GM19193 (cell line): ENCODE measurements around the gene NRP2.

ENCODE experiments used
- POLR2A ChIP-seq: IDR thresholded peaks from 4 replicates; pipeline ENCODE4 v1.6.1; 2011; ENCODE audit not compliant: insufficient read depth, insufficient read length; ENCODE audit errors: extremely low read depth

Gene NRP2

GRCh38 chr2:205689820-205690219, 7.5 kb downstream of the NRP2 start:
- TF ChIP-seq POLR2A: no peak

- TF ChIP-seq POLR2A: no peak
Measured at GRCh38 chr2:205692104-205692503, 9.8 kb downstream of the NRP2 start.

DNA sequence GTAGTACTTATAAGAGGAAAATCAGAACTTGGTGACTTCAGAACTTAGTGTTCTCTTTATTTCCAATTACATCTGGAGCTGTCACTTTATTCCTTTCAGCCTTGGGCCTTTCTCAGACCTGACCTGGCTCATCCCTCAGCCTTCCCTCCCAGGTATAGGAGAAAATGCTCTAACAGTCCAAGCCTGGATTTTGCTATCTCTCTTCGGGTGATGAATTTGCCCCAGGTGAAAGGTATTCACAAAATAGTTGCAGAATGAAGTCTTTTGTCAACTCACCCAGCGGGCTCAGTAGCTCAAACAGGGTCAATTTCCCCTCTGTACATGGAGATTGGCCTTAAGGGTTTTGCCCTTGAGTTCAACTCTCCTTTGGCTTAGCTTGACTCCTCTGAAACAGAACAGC, 12.0 kb downstream of the NRP2 start:
- TF ChIP-seq POLR2A: no peak

DNA sequence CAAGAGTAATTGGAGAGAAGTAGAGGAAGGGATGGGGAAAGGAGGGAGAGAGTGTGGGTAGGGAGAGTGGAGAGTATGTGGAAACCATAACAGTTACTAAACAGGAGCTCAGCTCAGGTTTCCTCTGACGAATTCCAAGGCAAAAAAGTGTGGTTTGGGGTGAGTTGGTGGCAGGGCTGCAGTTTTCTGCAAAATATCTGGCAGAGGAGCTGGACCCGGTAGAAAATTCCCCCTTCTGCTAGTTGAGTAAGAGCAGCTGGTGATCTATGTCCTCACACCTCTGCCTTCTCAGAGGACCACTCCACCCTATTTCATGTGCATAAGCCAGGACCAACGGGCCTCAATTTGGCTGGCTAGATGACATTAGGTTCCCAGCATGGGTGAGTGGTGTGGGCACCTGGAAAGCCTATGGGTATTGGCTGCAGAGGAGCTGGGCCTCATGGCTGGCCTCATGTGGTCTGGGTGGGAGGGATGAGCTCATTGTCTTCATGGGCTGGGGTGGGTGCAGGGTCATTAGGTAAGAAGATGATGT, 13.2 kb downstream of the NRP2 start:
- no peak for TF ChIP-seq POLR2A

DNA sequence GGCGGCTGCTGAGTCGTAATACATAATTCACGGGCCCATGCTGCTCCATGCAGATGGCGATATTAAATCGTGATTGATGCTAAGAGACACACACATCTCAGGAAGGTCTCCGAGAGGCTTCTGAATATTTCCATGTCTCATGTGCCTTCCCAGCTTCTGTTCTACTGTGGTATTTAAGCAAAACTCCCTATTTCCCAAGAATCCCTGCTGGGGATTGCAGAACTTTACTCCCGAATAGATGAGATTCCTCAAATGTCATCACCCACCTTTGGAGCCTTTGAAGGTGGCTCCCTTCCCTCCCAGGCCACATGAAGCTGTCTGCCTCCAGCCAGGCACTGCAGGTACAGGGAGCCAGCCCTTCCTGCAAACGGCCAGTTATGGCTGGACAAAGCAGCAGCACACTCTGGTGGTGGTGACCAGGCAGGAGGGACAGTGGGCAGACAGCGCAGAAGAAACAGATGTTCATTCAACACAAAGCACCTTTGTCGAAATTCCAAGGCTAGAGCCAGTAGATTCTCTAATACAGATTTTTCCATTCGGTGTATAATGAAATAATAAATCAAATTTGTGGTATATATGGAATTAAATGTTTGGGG, 14.1 kb downstream of the NRP2 start:
- no peak for TF ChIP-seq POLR2A

GRCh38 chr2:205696927-205697441, 14.7 kb downstream of the NRP2 start:
- TF ChIP-seq POLR2A: no peak

DNA sequence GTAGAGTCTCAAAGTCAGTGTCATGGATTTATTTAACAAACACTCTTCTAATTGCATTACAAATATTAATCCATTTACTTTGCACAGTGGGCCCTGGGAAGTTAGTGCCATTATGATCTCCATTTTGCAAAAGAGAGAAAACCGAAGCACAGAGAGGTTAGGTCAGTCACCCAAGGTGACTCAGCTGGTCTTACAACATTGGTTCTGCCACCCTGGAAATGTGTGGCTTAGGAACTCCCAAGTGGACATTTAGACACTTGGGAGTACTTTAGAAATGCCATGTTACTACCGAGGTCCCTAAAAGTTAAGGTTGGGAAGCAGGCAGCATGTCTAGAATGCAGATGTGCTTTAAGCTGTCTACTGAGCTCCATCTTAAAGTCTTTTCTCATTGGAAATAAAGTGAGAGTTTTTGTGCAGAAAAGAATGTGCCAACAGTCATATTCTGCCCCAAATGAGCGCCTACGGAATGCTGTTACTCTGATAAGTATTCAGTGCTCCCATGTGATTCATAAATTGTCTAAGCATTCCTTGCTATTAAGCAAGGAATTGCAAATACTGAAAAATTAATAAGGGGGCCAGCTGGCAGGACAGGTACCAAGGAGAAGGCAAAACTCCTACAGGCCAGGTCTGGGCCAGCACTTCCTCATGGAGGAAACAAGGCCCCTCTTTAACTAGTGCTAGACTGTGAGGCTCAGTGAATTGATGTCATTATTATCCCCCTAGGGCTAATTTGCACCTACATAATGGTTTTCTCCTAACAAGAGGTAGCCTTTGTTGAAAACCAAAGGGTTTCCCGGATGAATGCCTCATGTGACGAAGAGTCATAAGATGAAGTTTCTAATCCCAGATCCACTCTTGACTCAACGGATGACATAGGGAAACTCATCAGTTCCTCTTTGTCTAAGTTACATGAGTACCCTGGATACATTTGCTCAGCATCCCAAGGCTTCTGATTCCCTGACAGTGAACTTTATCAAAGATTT, 16.3 kb downstream of the NRP2 start:
- no peak for TF ChIP-seq POLR2A

- TF ChIP-seq POLR2A: no peak
Measured at GRCh38 chr2:205699515-205700289, 17.4 kb downstream of the NRP2 start.

DNA sequence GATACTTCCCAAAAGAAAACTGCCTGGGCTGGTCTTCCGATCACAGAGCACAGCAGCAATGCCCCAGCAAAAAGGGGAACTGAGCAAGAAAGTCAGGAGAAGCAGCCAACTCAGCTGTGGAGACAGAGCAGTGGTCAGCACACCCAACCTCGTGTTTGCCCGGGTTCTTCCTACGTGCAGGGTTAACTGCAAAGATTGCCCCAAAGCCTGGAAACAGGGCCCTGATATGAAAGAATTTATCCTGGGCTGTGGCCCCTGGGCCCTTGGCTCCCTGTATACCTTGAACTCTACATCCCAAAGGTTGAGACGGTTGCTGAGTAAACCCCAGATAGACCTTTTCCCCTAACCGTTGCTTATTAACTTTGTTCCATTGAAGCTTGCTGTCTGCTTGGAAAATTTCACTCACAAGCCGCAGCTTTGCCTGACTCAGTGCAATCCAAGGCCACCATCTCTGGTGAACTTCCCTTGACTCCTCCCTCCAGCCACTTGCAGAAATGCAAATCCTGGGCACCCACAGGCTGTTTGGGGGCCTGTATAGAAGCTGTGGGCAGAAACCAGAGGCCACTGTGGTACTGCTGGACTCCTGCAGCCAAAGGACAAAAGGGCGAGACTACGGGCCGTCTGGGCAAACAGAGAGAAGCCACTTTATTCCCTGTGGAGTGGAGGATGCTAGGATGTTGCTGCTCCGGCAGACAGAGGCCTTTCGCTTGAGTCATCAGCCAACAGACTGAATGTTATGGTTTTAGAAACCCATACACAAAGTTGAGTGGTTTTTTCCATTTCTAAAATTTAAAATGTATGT, 18.2 kb downstream of the NRP2 start:
- TF ChIP-seq POLR2A: no peak

GRCh38 chr2:205701509-205701908, 19.2 kb downstream of the NRP2 start:
- TF ChIP-seq POLR2A: no peak

- TF ChIP-seq POLR2A: no peak
Measured at GRCh38 chr2:205702576-205702975, 20.3 kb downstream of the NRP2 start.

DNA sequence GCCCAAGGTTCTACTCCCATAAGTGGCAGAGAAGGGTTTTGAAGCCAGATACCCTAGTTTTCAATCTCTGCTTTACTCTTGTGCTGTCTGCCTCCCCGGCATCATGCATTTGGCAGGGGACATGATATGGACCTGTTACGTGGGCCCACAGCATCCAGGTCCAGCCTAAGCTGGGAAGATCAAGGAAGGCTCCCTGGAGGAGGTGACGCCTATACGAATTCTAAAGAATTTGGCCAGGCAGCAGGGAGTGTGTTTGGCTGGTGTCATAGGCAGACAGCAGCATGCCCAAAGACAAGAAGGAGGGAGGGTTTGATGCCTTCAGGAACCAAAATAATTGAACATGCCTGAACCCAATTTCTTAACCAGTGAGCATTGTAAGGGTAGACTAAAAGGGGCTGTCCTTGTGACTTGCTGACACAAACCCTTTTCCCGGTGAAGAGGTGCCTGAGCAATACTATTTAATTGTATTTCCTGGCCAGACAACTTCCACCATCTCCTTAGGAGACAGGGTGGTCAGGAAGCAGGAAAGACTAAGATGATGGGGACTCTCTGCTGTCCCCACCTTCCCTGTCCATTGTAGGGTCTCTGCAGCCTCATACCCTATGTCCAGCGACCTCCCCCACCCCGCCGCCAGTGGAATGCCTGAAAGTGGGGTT, 21.3 kb downstream of the NRP2 start:
- no peak for TF ChIP-seq POLR2A

DNA sequence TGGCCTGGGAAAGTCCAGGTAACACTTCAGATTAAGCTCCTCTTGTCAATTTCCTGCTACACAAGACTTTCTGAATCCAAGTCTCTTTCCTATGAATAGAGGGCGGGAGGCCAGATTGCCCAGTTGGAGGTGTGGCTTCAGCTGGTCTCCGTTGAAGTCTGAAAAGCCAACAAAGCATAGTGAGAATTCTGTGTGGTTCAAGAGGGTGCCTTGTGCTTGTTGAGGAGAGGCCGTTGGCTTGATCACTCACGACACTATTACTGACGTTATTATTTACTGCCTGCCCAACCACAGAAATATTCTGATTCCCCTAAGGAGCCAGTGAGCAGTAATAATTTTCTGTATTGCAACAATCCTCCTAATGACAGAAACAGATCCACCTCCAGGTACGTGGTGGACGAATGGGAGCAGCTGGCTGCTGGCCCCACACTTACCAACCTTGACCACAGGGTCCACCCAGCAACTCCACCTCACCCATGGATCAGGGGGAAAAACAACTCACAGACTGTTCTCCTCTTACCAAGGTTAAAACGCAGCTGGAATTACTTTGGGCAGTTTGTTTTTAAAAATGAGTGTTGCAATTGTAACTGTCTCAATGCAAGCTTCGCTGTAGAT, 21.9 kb downstream of the NRP2 start:
- TF ChIP-seq POLR2A: no peak
